H1 (cell line): ENCODE data around the gene ATP2A3.

Experiments
- CHD2 ChIP-seq: IDR thresholded peaks from 2 replicates; pipeline ENCODE4 v1.6.1; 2012; ENCODE audit warnings: low read length, improper control_type of control experiment
- EP300 ChIP-seq, 2 experiments: IDR thresholded peaks; 1 replicate in 1 of 2; 2 replicates in 1 of 2; pipeline ENCODE4 v1.6.1; 2011 to 2012; ENCODE audit warnings: low read depth in 2 of 2, low read length in 2 of 2, mild to moderate bottlenecking in 2 of 2, borderline replicate concordance in 1 of 2, inconsistent platforms in 1 of 2, moderate library complexity in 1 of 2
- EZH2 ChIP-seq: fragments of 200-600 bp; sonication (generic); IDR thresholded peaks from 2 replicates; pipeline ENCODE4 v1.7.1; 2012; ENCODE audit warnings: low read depth, mild to moderate bottlenecking, moderate library complexity, low read length, inconsistent platforms; ENCODE audit not compliant: severe bottlenecking
- POLR2A ChIP-seq, 2 experiments: IDR thresholded peaks; 1 replicate in 1 of 2; 2 replicates in 1 of 2; pipeline ENCODE4 v1.6.1; 2011; ENCODE audit warnings: low read depth in 2 of 2, low read length in 2 of 2, mild to moderate bottlenecking in 2 of 2; ENCODE audit errors: control extremely low read depth in 1 of 2
- SP1 ChIP-seq: IDR thresholded peaks from 2 replicates; pipeline ENCODE4 v1.6.1; 2011; ENCODE audit warnings: low read depth, low read length
- SP4 ChIP-seq: IDR thresholded peaks from 2 replicates; pipeline ENCODE4 v1.6.1; 2012; ENCODE audit warnings: low read length, inconsistent platforms
- TF ChIP-seq, protein P1 (sequence below): IDR thresholded peaks from 2 replicates; pipeline ENCODE4 v1.6.1; 2012; ENCODE audit warnings: inconsistent platforms
- TF ChIP-seq, protein P2 (sequence below), 3 experiments: IDR thresholded peaks; 1 replicate in 2 of 3; 2 replicates in 1 of 3; pipeline versions ENCODE4 v1.5.1 to v1.6.1; 2011; ENCODE audit warnings: low read length in 3 of 3, mild to moderate bottlenecking in 3 of 3, inconsistent platforms in 2 of 3, low read depth in 1 of 3, moderate library complexity in 1 of 3; ENCODE audit not compliant: insufficient read depth in 1 of 3; ENCODE audit errors: control extremely low read depth in 1 of 3

DNA sequence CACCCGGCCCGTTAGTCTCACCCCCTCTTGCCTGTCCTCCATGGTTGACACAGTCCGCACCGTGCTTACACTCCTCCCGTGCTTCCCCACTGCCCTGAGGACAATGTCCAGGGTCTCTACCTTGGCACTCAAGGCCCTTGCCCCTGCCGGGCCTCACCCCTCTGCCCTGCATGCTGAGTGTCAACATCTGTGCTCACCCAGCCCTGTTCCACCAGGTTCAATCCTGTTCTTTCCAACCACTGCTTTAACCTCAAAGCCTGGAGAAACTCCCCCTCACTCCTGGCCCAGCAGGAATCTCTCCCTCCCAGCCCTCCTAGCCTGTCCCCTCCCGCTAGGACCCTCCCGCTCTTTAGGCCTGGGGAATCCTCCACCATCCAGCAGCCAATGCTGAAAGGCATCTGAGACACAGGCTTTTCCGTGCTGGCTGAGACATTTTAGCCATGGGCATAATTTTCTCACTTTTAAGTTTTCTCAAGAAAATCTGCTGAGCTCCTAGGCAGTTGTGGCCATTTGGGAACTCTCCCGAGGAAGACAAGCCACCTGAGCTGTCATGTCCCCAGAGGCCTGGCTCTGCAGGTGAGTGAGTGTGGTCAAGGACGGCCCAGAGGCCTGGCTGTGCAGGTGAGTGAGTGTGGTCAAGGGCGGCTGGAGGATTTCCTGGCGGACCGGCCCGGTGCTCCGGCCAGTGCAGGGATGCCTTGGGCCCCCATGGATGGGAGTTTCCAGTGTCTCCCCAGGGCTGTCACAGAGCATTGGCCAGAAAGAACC, 37.2 kb downstream of the ATP2A3 start:
- no peak for TF ChIP-seq SP4
- TF ChIP-seq, protein P1, sequence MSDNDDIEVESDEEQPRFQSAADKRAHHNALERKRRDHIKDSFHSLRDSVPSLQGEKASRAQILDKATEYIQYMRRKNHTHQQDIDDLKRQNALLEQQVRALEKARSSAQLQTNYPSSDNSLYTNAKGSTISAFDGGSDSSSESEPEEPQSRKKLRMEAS: no peak
- TF ChIP-seq EZH2: no peak
- TF ChIP-seq SP1: no peak
- TF ChIP-seq, protein P2, sequence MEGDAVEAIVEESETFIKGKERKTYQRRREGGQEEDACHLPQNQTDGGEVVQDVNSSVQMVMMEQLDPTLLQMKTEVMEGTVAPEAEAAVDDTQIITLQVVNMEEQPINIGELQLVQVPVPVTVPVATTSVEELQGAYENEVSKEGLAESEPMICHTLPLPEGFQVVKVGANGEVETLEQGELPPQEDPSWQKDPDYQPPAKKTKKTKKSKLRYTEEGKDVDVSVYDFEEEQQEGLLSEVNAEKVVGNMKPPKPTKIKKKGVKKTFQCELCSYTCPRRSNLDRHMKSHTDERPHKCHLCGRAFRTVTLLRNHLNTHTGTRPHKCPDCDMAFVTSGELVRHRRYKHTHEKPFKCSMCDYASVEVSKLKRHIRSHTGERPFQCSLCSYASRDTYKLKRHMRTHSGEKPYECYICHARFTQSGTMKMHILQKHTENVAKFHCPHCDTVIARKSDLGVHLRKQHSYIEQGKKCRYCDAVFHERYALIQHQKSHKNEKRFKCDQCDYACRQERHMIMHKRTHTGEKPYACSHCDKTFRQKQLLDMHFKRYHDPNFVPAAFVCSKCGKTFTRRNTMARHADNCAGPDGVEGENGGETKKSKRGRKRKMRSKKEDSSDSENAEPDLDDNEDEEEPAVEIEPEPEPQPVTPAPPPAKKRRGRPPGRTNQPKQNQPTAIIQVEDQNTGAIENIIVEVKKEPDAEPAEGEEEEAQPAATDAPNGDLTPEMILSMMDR (IDR thresholded peaks at IDR 0.05; ENCODE audit: control extremely low read depth in 1 of 3, insufficient read depth in 1 of 3, low read depth in 1 of 3, low read length in 3 of 3): no peak
- no peak for TF ChIP-seq POLR2A (IDR thresholded peaks at IDR 0.05; ENCODE audit: control extremely low read depth in 1 of 2, low read depth in 2 of 2, low read length in 2 of 2)
- TF ChIP-seq CHD2: no peak
- TF ChIP-seq EP300 (IDR thresholded peaks at IDR 0.05; ENCODE audit: borderline replicate concordance in 1 of 2, low read depth in 2 of 2, low read length in 2 of 2): no peak
